ENCODE results near the gene MRPL22.
"Not testable (repeated sequence)": the region's sequence is repeated elsewhere in the genome, so short reads cannot be mapped to it uniquely, and the experiment has no call there.

The MRPL22 gene

GRCh38 chr5:155001523-155001922, 60.6 kb downstream of the MRPL22 start:
- ChIA-PET POLR2A (no interaction called here), CTCF (no interaction called here)
- TF ChIP-seq ZNF707 (tag by site-specific recombination; IDR thresholded peaks at IDR 0.05) (no peak), KLF9 (tag by site-specific recombination; IDR thresholded peaks at IDR 0.05; ENCODE audit: low read depth) (no peak), TCF7L2 (IDR thresholded peaks at IDR 0.05; ENCODE audit: borderline replicate concordance, low read depth, low read length) (no peak), SP3 (tag by site-specific recombination; IDR thresholded peaks at IDR 0.05) (no peak), HOXD13 (CRISPR knock-in tag; IDR thresholded peaks at IDR 0.05; ENCODE audit: borderline replicate concordance) (no peak), ZFP3 (tag by site-specific recombination; IDR thresholded peaks at IDR 0.05; ENCODE audit: low read depth) (no peak), GFI1B (tag by site-specific recombination; IDR thresholded peaks at IDR 0.05) (no peak)
- Histone ChIP-seq H3K4me3 (ENCODE audit: low read depth, low read length) (no peak overlapping the region), H3K9me3 (ENCODE audit: control insufficient read depth, insufficient read depth, low read depth, low read length) (no peaks in the 10 kb centered on the region), H3K36me3 (ENCODE audit: control insufficient read depth in 2 of 2, insufficient read depth in 1 of 2, low read length in 2 of 2) (no peaks in the 10 kb centered on the region), H3K4me1 (ENCODE audit: control insufficient read depth, insufficient read depth, low read length) (no peaks in the 10 kb centered on the region), H3K27ac (ENCODE audit: extremely low read depth, low read depth, low read length) (no peak overlapping the region)

GRCh38 chr5:155002722-155003121, 61.8 kb downstream of the MRPL22 start:
- POLR2A ChIA-PET; H3K4me3 ChIP-seq (ENCODE audit: low read depth, low read length); H3K9me3 ChIP-seq (ENCODE audit: control insufficient read depth, insufficient read depth, low read depth, low read length); H3K27ac ChIP-seq (ENCODE audit: extremely low read depth, low read depth, low read length); H3K4me1 ChIP-seq (ENCODE audit: control insufficient read depth, insufficient read depth, low read length); H3K36me3 ChIP-seq (ENCODE audit: control insufficient read depth in 2 of 2, insufficient read depth in 1 of 2, low read length in 2 of 2): not testable (repeated sequence)
- CTCF ChIA-PET, result interaction anchor here (0.6 to 0.7 kb wide), 2 partner anchors 786 to 845 kb away, joined by 4 to 5 read pairs; no protein-coding TSS in a partner anchor
- TF ChIP-seq ZNF335 (tag by site-specific recombination; conservative IDR thresholded peaks at IDR 0.05), result 0 out of 2 replicates have a peak, but pooled peaks have one; percentile 18
- peak; percentile 45; the same call in 1 of the 2 replicates for TF ChIP-seq OSR2 (tag by site-specific recombination; IDR thresholded peaks at IDR 0.05)
- peak; percentile 88 for TF ChIP-seq SCRT2 (tag by site-specific recombination; IDR thresholded peaks at IDR 0.05)

DNA sequence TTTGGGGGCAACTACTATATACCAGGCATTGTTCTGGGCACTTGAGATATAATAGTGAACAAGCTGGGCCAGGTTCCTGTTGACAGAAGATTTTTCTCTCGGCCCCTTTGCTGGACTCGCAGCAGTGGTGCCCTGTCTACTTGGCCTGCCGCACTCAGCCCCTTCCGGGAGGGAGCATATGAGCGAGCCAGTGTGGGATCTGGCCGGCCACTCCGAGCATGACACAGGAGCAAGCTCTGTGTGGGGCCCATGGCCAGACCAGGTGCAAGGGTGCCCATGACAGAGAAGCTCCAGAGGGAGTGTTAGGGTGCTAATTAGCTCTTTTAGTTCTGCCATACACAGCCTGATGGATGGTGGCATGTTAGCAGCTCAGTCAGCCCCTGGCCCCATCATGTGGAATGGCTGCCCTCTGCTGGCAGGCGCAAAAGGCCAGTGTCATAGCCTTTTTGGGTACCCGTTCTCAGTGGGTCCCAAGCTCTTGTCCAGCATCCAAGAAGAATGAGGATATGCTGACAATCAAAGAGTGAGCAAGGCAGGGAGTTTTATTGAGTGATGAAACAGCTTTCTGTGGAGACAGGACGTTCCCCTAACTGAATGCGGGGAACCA, 63.4 kb downstream of the MRPL22 start:
- H3K27ac ChIP-seq (ENCODE audit: extremely low read depth, low read depth, low read length), result no peak overlapping the region
- TF ChIP-seq PRDM4 (tag by site-specific recombination; IDR thresholded peaks at IDR 0.05) (no peak), ZNF654 (tag by site-specific recombination; IDR thresholded peaks at IDR 0.05; ENCODE audit: low read depth) (peak; percentile 19; the same call in 1 of the 2 replicates)
- H3K4me1 ChIP-seq (ENCODE audit: control insufficient read depth, insufficient read depth, low read length), result no peaks in the 10 kb centered on the region
- POLR2A ChIA-PET, result no interaction called here
- no peaks in the 10 kb centered on the region for H3K9me3 ChIP-seq (ENCODE audit: control insufficient read depth, insufficient read depth, low read depth, low read length)
- CTCF ChIA-PET, result interaction anchor here (0.6 to 1.6 kb wide), 9 partner anchors 10 to 357 kb away, joined by 3 to 5 read pairs (median 3); no protein-coding TSS in a partner anchor
- no peaks in the 10 kb centered on the region for H3K36me3 ChIP-seq (ENCODE audit: control insufficient read depth in 2 of 2, insufficient read depth in 1 of 2, low read length in 2 of 2)
- H3K4me3 ChIP-seq (ENCODE audit: low read depth, low read length), result no peak overlapping the region

GRCh38 chr5:155006265-155006664, 65.4 kb downstream of the MRPL22 start:
- TF ChIP-seq ZNF146 (tag by site-specific recombination; IDR thresholded peaks at IDR 0.05) (peak; percentile 96), ZNF580 (tag by site-specific recombination; IDR thresholded peaks at IDR 0.05) (peak; percentile 83)
- H3K27ac ChIP-seq (ENCODE audit: extremely low read depth, low read depth, low read length); H3K4me3 ChIP-seq (ENCODE audit: low read depth, low read length); H3K36me3 ChIP-seq (ENCODE audit: control insufficient read depth in 2 of 2, insufficient read depth in 1 of 2, low read length in 2 of 2); POLR2A ChIA-PET; H3K9me3 ChIP-seq (ENCODE audit: control insufficient read depth, insufficient read depth, low read depth, low read length); H3K4me1 ChIP-seq (ENCODE audit: control insufficient read depth, insufficient read depth, low read length): not testable (repeated sequence)
- CTCF ChIA-PET, result interaction anchor here (0.6 kb wide), 1 partner anchor 39 kb away, joined by 3 read pairs; no protein-coding TSS in a partner anchor

Measured in HEK293 (cell line).